PC-3 (cell line): ENCODE results near the gene SECISBP2L. TPM values are rescaled to one million over a fixed set of nuclear protein-coding genes. Genes with fewer than 3 reads are reported as not detected.

Experiments used
- ATAC-seq: fragments of 200-7000 bp; cut with Tn5 transposase; 2 replicates; pipeline ENCODE4 v1.9.1; 2020; ENCODE audit warnings: mild to moderate bottlenecking, moderate library complexity
- BruUV-seq: library from RNA; stranded (reverse); fragments of 400-500 nt; replicated peaks from 2 replicates; lab custom pipeline; 2021; lab: Mats Ljungman, UMichigan
- CTCF ChIA-PET: fragments of 300-600 bp; sonication (Branson Sonifier 250); formaldehyde crosslinking; loops from one replicate; lab custom pipeline; 2022; ENCODE audit warnings: antibody characterized with exemption; lab: Charles Lee
- POLR2A ChIA-PET: fragments of 300-600 bp; sonication (Branson Sonifier 250); formaldehyde crosslinking; loops from one replicate; lab custom pipeline; 2022; ENCODE audit warnings: antibody characterized with exemption; ENCODE audit not compliant: unreplicated experiment; lab: Charles Lee
- DNase-seq: peaks from one replicate; pipeline ENCODE4 v3.0.0-alpha.2; 2015
- H2AFZ ChIP-seq: fragments of 300-600 bp; sonication (generic); 2 replicates; pipeline ENCODE4 v1.6.0; 2016; ENCODE audit warnings: antibody characterized with exemption, low read length
- H3F3A ChIP-seq: fragments of 300-600 bp; sonication (generic); one replicate; pipeline ENCODE4 v1.6.0; 2017; ENCODE audit warnings: antibody characterized with exemption, low read length, control low read depth, mild to moderate bottlenecking; ENCODE audit not compliant: unreplicated experiment
- H3K27ac ChIP-seq: fragments of 300-600 bp; sonication (generic); 2 replicates; pipeline ENCODE4 v1.5.1; 2016; ENCODE audit warnings: mild to moderate bottlenecking, low read length
- H3K27me3 ChIP-seq: fragments of 300-600 bp; sonication (generic); 2 replicates; pipeline ENCODE4 v1.6.1; 2016; ENCODE audit warnings: low read length, mixed read lengths
- H3K36me3 ChIP-seq: fragments of 300-600 bp; sonication (generic); 2 replicates; pipeline ENCODE4 v1.6.1; 2016; ENCODE audit warnings: low read depth, mixed run types, low read length, mixed read lengths
- H3K4me1 ChIP-seq: fragments of 300-600 bp; sonication (generic); 2 replicates; pipeline ENCODE4 v1.5.1; 2016; ENCODE audit warnings: low read length; ENCODE audit not compliant: insufficient read depth
- H3K4me2 ChIP-seq: fragments of 300-600 bp; sonication (generic); 2 replicates; pipeline ENCODE4 v1.6.0; 2016; ENCODE audit warnings: low read length
- H3K4me3 ChIP-seq: fragments of 300-600 bp; sonication (generic); 2 replicates; pipeline ENCODE4 v1.5.1; 2016; ENCODE audit warnings: mild to moderate bottlenecking, low read length, mixed read lengths
- H3K79me2 ChIP-seq: fragments of 300-600 bp; sonication (generic); 2 replicates; pipeline ENCODE4 v1.6.1; 2017; ENCODE audit warnings: low read length, mixed read lengths
- H3K9ac ChIP-seq: fragments of 300-600 bp; sonication (generic); 2 replicates; pipeline ENCODE4 v1.6.0; 2016; ENCODE audit warnings: mild to moderate bottlenecking, low read length
- H3K9me2 ChIP-seq: fragments of 300-600 bp; sonication (generic); replicated peaks from 2 replicates; pipeline ENCODE4 v1.6.1; 2016; ENCODE audit warnings: mixed run types, low read length, mixed read lengths
- H3K9me3 ChIP-seq: fragments of 300-600 bp; sonication (generic); 2 replicates; pipeline ENCODE4 v1.6.1; 2016; ENCODE audit warnings: low read length, mixed read lengths
- H4K20me1 ChIP-seq: fragments of 300-600 bp; sonication (generic); 2 replicates; pipeline ENCODE4 v1.6.1; 2016; ENCODE audit warnings: low read length, mixed read lengths
- CTCF ChIP-seq: fragments of 300-600 bp; sonication (generic); conservative IDR thresholded peaks from 2 replicates; pipeline ENCODE4 v1.5.1; 2017; ENCODE audit warnings: antibody characterized with exemption, low read depth, mild to moderate bottlenecking, low read length
- EZH2 ChIP-seq: fragments of 300-600 bp; sonication (generic); IDR thresholded peaks from one replicate; pipeline ENCODE4 v1.6.1; 2017; ENCODE audit warnings: antibody characterized with exemption, mild to moderate bottlenecking, low read length; ENCODE audit not compliant: unreplicated experiment
- EZH2phosphoT487 ChIP-seq: fragments of 300-600 bp; sonication (generic); IDR thresholded peaks from 2 replicates; pipeline ENCODE4 v1.6.1; 2018; ENCODE audit warnings: mild to moderate bottlenecking, antibody characterized with exemption, low read length, borderline replicate concordance
- intact Hi-C: fragments of 100-400 bp; cut with micrococcal nuclease; formaldehyde crosslinking; loops from 2 replicates; pipeline ENCODE4 v1.9.0; 2023
- total RNA-seq: library from RNA; depleted of rRNA; stranded (reverse); fragments of >200 nt; gene quantifications from 2 replicates; pipeline ENCODE4 v1.2.3, GENCODE V29; 2014

The SECISBP2L gene
- total RNA-seq, 1 experiment from 2014 or later: 18.6 TPM

- H3K27me3 ChIP-seq: no peaks in the 10 kb centered on the region
- H4K20me1 ChIP-seq: no peaks in the 10 kb centered on the region
- H3K4me3 ChIP-seq: no peak overlapping the region
- intact Hi-C loops: no loop called here
- H3K4me1 ChIP-seq: no peaks in the 10 kb centered on the region
- ChIA-PET CTCF (no interaction called here), POLR2A (no interaction called here)
- H2AFZ ChIP-seq: no peak overlapping the region
- TF ChIP-seq EZH2: no peak
- no peak for TF ChIP-seq CTCF
- TF ChIP-seq EZH2phosphoT487: no peak
- no peak overlapping the region for H3K4me2 ChIP-seq
- ATAC-seq (no peak), DNase-seq (no peak)
- H3K9ac ChIP-seq: no peak overlapping the region
- no peak overlapping the region for H3K27ac ChIP-seq
- BruUV-seq: no TSS peak
- no peaks in the 10 kb centered on the region for H3K36me3 ChIP-seq
- H3K9me3 ChIP-seq: no peaks in the 10 kb centered on the region
- no peaks in the 10 kb centered on the region for H3F3A ChIP-seq
- no peaks in the 10 kb centered on the region for H3K9me2 ChIP-seq
- no peaks in the 10 kb centered on the region for H3K79me2 ChIP-seq
Measured at GRCh38 chr15:49063402-49064280, 17.4 kb upstream of the SECISBP2L start.

- H3K9me2 ChIP-seq: no peaks in the 10 kb centered on the region
- DNase-seq (no peak), ATAC-seq (no peak)
- intact Hi-C loops: no loop called here
- no peak overlapping the region for H3K4me2 ChIP-seq
- H3K4me1 ChIP-seq: no peaks in the 10 kb centered on the region
- H3K9me3 ChIP-seq: no peaks in the 10 kb centered on the region
- H3F3A ChIP-seq: no peaks in the 10 kb centered on the region
- H3K79me2 ChIP-seq: no peaks in the 10 kb centered on the region
- no peak overlapping the region for H3K27ac ChIP-seq
- no peak overlapping the region for H2AFZ ChIP-seq
- no peak overlapping the region for H3K4me3 ChIP-seq
- TF ChIP-seq EZH2phosphoT487 (no peak), EZH2 (no peak), CTCF (no peak)
- CTCF ChIA-PET: no interaction called here
- BruUV-seq: no TSS peak
- no peaks in the 10 kb centered on the region for H3K27me3 ChIP-seq
- H3K9ac ChIP-seq: no peak overlapping the region
- H3K36me3 ChIP-seq: no peaks in the 10 kb centered on the region
- H4K20me1 ChIP-seq: no peaks in the 10 kb centered on the region
- POLR2A ChIA-PET: no interaction called here
Measured at GRCh38 chr15:49062900-49063299, 16.7 kb upstream of the SECISBP2L start.
